Fibroblast of skin of right quadriceps (primary cell): Measurements from ENCODE around the gene GREB1.
A peak's percentile ranks its signal among the peaks of the same experiment; 100 is the strongest.

Source experiments
- DNase-seq: peaks from one replicate; pipeline ENCODE4 v3.0.0-alpha.2; 2013

The GREB1 gene

DNA sequence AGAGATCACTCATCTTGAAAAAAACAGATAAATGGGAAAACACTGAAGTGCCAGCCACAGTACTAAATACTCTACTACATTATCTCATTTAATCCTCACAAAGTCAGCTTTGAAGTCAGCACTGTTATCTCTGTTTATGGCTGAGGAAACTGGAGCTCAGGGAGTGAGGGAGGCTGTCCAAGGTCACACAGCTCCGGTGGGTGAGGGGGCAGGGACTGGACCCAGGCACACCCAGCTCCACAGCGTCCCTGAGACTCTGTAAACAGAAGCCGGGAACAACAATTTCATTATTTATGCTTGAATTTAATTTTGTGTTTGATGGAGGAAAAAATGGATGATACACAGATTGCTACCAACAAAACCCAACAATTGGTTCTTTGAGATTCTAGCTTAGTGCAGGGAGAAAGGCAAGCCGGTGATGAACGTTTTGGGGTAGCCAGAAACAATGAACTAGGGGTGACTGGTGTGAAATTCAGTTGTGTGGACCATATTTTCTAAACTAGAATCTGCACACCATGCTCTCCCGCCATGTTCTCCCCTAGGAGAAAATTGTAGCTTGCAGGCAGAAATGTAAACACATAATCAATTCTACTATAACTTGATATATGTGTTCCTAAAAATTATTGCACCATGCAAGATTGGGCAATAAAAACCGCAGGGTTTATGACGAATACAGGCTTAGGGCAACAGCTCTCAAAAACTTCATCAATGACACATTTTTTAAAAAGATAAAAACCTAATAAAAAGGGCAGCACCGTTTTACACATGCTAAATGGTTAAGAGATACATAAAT, at the start of gene GREB1:
GREB1 (plus strand) TSS at position 768 of the 793 bp plus-strand sequence. CDS start 22,570 bp downstream, outside the sequence.
- peak; percentile 54 for DNase-seq

GRCh38 chr2:11488809-11489208, 45.0 kb upstream of the GREB1 start:
- DNase-seq = no peak

- no peak for DNase-seq
Measured at GRCh38 chr2:11490194-11490593, 43.7 kb upstream of the GREB1 start.

DNA sequence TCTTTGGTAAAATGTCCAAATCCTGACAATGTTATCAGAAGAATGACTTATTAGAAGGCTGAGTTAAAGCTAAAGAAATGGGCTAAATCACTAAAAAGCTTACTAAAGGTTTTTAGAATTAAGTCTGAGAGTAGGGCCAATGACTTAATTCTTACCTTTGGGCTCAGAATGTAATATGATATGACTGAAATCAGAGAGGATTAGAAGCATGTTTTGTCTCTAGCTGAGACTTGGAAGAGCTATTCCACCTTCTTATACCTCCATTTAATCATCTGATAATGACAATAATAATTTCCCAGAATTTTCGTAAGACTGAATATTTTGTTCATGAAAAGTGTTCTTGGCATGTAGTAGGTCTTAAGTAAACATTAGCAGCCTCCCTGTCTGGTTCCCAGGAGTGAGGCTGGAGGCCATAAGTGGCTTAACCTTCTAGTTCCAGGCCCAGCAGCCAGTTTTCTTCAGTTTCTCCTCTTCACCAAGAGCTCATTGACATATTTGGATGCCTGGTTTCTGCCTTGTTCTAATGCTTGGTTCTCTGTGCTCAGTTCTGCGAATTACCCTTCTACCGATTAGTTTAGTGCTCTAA, 42.4 kb upstream of the GREB1 start:
- DNase-seq = no peak

DNA sequence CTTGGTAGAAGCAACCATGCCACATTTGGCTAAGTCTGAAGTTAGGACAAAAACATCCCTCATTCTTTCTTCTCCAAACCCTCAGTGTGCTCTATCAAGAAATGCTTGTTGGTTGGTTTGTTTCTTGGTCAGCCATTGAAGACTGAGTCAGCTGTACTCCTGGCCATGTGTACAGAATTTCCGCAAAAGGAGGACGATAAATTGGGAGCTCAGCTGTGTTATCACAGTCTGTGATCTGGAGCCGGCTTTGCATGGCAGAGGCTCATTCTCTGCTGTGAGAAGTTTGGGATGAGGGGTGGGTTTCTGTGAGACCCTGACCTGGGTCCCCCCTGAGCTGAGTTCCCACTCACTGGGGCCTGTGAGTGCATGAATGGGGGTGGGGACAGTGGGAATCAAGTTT, 41.6 kb upstream of the GREB1 start:
- DNase-seq = no peak

DNA sequence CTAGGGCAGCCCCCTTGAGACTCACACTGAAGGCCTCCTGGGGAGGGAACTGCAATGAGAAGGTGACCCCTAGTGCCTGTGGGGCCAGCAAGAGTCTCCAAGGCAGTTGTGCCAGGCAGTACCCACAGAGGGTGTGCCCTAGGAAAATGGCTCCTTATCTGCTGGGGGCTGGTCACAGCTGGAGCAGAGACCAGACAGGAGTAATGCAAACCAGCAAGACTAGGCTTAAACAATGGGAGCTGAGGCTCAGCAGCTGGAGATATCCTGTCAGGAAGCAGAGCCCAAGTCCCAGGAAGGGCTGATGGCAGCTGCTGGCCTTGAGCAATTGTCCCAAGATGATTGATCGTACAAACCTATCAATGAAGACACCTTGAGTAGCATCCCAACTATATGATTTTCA, 41.1 kb upstream of the GREB1 start:
- DNase-seq = no peak

DNA sequence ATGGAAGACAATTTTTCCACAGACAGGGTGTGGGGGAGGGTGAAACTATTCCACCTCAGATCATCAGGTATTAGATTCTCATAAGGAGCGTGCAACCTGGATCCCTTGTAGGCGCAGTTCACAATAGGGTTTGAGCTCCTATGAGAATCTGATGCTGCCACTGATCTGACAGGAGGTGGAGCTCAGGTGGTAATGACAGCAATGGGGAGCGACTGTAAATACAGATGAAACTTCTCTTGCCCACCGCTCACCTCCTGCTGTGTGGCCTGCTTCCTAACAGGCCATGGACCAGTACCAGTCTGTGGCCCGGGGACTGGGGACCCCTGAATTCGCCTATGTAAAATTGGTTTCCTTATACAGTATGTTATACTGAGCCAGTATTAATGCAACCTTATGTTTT, 40.6 kb upstream of the GREB1 start:
- no peak for DNase-seq

GRCh38 chr2:11494310-11494709, 39.5 kb upstream of the GREB1 start:
- DNase-seq = no peak

GRCh38 chr2:11495844-11496681, 37.8 kb upstream of the GREB1 start:
- no peak for DNase-seq

GRCh38 chr2:11498543-11499034, 35.3 kb upstream of the GREB1 start:
- DNase-seq = no peak

GRCh38 chr2:11499081-11499743, 34.6 kb upstream of the GREB1 start:
- no peak for DNase-seq

GRCh38 chr2:11500702-11501303, 33.0 kb upstream of the GREB1 start:
- DNase-seq = no peak

GRCh38 chr2:11502740-11503292, 31.0 kb upstream of the GREB1 start:
- no peak for DNase-seq

DNA sequence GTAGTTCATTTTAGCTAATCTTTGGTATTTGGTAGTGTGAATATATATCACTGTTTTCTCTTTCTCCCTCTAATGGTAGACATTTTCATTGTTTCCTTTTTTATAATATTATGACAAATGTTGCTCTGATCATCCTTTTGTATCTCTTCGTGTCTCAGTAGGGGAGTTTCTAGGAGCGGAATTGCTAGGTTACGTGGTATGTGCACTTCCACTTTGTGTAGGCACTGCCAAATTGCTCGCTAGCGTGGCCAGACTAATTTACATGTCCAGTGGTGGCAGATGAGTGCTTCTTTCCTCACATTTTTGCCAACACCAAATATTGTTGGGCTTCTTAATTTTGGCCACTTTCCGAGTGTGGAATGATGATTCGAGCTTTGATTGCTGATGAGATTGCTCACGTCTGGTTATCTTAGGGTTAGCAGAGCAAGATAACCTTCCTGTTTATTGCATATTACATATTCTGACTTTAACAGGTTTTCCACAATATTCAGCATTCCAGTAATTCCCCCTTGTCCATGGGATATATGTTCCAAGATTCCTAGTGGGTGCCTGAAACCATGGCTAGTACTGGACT, 30.4 kb upstream of the GREB1 start:
- DNase-seq = no peak

GRCh38 chr2:11505652-11506610, 27.9 kb upstream of the GREB1 start:
- peak; percentile 28 for DNase-seq

DNA sequence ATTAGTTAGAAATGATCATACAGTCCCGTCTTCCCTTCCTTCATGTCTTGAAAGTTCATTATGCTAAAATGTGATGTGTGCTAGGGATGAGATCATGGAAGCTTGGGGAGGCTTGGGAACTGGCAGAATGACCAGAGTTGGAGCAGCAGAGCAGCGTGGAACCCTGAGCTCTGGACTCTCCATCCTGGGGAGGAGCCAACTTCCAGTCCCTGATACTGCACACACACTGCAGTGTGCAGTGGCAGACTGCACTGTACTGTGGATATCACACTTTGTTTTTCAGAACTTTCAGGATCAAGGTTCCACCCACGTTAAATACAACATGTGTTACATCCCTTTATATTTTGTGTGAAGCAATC, 27.3 kb upstream of the GREB1 start:
- no peak for DNase-seq

DNA sequence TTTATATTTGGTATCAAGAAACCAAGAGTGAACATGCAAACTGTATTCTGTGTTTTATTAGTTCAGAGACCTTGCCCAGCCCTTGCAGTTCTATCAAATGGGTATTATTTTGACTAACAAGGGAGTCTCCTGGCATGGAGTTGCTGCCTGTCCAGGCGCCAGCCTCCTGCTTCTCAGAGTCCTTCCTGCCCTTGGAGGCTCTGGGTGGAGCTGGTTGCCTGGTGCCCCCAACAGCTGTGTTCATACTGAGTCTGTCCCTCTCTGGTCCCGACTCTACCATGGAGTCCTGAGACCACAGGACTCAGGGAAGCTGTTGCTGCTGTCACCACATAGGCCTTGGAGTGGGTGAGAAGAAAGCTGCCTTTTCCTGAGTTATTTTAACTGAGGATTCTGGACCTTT, 26.3 kb upstream of the GREB1 start:
- no peak for DNase-seq

DNA sequence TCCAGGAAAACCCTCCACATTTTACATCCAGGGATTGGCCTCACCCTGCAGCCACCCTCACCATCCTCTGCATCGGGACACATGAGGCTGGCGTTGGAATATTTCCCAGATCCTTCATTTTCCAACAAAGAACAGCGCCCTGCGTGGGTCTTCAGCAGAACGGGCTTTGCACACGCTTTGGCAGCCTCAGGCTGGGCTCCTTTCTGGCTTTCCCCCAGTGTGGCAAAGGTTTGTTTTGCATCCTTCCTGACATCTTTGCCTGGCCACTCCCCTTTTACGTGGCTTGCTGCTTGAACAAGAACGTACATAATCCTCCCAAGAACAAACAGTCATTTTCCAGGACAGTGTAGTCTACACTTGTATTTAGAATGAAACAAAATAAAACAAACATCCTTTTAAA, 25.6 kb upstream of the GREB1 start:
- no peak for DNase-seq

DNA sequence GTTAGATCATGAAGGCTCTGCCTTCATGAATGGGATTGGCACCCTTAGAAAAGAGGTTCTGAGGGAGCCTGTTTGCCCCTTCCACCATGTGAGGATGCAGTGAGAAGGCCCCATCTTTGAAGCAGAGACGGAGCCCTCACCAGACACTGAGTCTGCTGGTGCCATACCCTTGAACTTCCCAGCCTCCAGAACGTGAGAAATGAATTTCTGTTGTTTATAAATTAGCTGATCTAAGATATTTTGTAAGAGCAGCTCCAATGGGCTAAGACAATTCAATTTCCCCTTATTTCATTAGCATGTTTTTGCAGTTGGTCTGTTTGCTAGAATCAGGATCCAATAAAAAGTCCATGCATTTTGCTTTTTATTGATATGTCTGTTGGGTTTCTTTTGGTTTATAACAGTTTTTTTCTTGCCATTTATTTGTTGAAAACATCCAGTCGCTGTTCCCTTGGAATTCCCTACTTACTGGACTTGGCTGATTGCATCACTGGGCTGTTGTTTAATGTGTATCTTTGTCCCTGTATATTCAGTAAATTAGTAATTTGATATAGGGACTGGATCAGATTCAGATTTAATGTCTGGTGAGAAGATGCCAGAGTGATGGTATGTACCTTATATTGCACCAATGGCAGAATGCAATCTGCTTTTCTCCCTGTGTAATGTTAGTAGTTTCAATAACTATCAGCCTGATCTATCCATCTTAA, 24.0 kb upstream of the GREB1 start:
- no peak for DNase-seq

DNA sequence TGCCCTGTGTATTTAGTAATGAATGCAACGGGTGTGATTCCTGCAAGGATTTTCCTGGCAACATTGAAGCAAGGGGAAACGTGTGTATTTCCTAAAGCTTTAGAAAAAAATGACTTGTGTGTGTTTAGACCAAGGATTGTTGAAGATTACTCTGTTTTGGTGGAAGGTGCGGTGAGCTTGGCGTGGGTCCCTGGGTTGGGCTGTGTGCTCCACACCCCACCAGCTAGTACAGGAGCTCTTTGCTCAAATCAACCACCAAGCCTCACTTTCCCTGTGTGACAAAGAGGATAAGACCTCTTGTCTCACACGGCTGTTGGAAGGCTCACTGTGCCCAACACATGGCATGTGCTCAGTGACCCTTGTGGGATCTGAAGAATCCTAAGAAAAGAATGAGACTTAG, 21.4 kb upstream of the GREB1 start:
- DNase-seq = no peak
